Prostate gland (tissue), 2 donors: ENCODE measurements around the gene TNNT2. TPM values are rescaled to one million over a fixed set of nuclear protein-coding genes. Genes with fewer than 3 reads are reported as not detected.

Experiments
- DNase-seq: peaks from one replicate; pipeline ENCODE4 v3.0.0-alpha.2; 2019; ENCODE audit warnings: low spot score
- H3K27ac ChIP-seq, 2 donors: fragments of 200-600 bp; sonication (generic); 2 replicates each; pipeline ENCODE4 v1.5.1; 2017 to 2019
- H3K27me3 ChIP-seq: fragments of 200-600 bp; sonication (generic); replicated peaks from 2 replicates; pipeline ENCODE4 v1.5.1; 2019; ENCODE audit not compliant: insufficient read depth
- H3K36me3 ChIP-seq, 2 donors: fragments of 200-600 bp; sonication (generic); 1 replicate in 1 of 2; 2 replicates in 1 of 2; pipeline versions ENCODE4 v1.5.1 to v1.8.1; 2017 to 2019
- H3K4me1 ChIP-seq: fragments of 200-600 bp; sonication (generic); replicated peaks from 2 replicates; pipeline ENCODE4 v1.5.1; 2019
- H3K4me3 ChIP-seq, 2 donors: fragments of 200-600 bp; sonication (generic); 2 replicates each; pipeline ENCODE4 v1.5.1; 2017 to 2019
- H3K9me3 ChIP-seq: fragments of 200-600 bp; sonication (generic); 2 replicates; pipeline ENCODE4 v1.5.1; 2017
- POLR2A ChIP-seq: fragments of 450-650 bp; IDR thresholded peaks from one replicate; pipeline ENCODE4 v1.6.1; 2016; ENCODE audit warnings: antibody characterized with exemption, mild to moderate bottlenecking
- POLR2AphosphoS5 ChIP-seq: sonication (generic); formaldehyde crosslinking; IDR thresholded peaks from one replicate; pipeline ENCODE4 v1.6.1; 2017; ENCODE audit warnings: antibody characterized with exemption
- WGBS: methylation state at CpG from one replicate; pipeline ENCODE4 v1.1.5; 2018; 5-methylcytosine and 5-hydroxymethylcytosine counted together
- intact Hi-C: fragments of 100-400 bp; cut with DNase I; formaldehyde crosslinking; loops from one replicate; pipeline ENCODE4 v1.14.2; 2022
- total RNA-seq, 2 donors: library from RNA; depleted of rRNA; stranded (reverse); fragments of >200 nt; gene quantifications; one replicate each; pipeline ENCODE4 v1.1.0, GENCODE V29; 2016
- TF ChIP-seq, protein P1 (sequence below), 4 experiments: fragments of 200-600 bp in 2 of 4; fragments of 450-650 bp in 2 of 4; sonication (generic) in 2 of 4; IDR thresholded peaks; 1 replicate in 3 of 4; 2 replicates in 1 of 4; pipeline ENCODE4 v1.5.1; 2016 to 2019; ENCODE audit warnings: antibody characterized with exemption in 4 of 4, mild to moderate bottlenecking in 2 of 4, moderate library complexity in 2 of 4

TNNT2 gene
- total RNA-seq, 2 donors from 2014 or later, result 2.2 to 3.5 TPM

DNA sequence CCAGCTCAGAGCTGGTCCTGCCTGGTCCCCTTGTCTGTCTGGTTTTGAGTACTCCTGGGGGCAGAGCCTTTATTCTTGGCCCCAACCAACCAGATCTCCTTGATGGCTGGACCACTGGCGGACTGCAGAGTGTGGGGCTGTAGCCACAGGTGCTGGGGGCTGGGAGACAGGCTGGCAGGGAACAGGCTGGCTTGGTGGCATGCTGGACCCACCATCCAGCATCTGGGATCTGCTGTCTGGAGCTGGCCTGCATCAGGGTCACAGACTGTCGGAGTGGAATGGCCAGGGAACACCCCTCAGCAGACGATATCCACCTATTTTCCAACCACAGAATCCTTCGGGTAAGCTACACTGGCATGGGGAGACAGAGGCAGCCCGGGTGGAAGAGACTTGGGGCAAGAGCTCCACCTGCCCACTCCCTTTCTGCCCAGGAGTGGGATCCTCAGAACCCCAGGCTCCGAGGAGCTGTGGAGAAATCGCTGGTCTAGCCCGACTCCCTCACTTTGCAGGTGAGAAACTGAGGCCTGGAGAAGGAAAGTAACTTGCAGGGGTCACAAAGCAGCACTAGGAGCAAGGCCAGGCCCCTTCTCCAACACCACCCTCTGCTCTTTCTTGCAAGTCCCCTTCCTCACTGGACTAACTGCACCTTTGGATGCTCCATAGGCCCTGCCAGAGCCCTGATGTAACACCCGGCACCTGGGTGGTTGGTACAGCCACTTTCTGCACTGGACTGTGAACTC is 40.6 kb downstream of the TNNT2 start:
- Histone ChIP-seq H3K27ac (no peak overlapping the region), H3K36me3 (no peaks in the 10 kb centered on the region), H3K4me3 (no peak overlapping the region), H3K9me3 (no peaks in the 10 kb centered on the region), H3K27me3 (no peaks in the 10 kb centered on the region), H3K4me1 (no peaks in the 10 kb centered on the region)
- no peak for DNase-seq
- intact Hi-C loops, result no loop called here
- TF ChIP-seq, protein P1, sequence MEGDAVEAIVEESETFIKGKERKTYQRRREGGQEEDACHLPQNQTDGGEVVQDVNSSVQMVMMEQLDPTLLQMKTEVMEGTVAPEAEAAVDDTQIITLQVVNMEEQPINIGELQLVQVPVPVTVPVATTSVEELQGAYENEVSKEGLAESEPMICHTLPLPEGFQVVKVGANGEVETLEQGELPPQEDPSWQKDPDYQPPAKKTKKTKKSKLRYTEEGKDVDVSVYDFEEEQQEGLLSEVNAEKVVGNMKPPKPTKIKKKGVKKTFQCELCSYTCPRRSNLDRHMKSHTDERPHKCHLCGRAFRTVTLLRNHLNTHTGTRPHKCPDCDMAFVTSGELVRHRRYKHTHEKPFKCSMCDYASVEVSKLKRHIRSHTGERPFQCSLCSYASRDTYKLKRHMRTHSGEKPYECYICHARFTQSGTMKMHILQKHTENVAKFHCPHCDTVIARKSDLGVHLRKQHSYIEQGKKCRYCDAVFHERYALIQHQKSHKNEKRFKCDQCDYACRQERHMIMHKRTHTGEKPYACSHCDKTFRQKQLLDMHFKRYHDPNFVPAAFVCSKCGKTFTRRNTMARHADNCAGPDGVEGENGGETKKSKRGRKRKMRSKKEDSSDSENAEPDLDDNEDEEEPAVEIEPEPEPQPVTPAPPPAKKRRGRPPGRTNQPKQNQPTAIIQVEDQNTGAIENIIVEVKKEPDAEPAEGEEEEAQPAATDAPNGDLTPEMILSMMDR (IDR thresholded peaks at IDR 0.05), result no peak
- TF ChIP-seq POLR2A (no peak), POLR2AphosphoS5 (no peak)
- whole genome bisulfite sequencing, result 96% methylated on average over 9 of the region's 9 CpGs

GRCh38 chr1:201335901-201336300 is 41.6 kb downstream of the TNNT2 start:
- H3K4me3 ChIP-seq, result no peak overlapping the region
- no peaks in the 10 kb centered on the region for H3K4me1 ChIP-seq
- no peaks in the 10 kb centered on the region for H3K36me3 ChIP-seq
- WGBS, result 79% methylated on average over 3 of the region's 3 CpGs
- DNase-seq, result no peak
- no peaks in the 10 kb centered on the region for H3K9me3 ChIP-seq
- intact Hi-C loops, result no loop called here
- no peaks in the 10 kb centered on the region for H3K27me3 ChIP-seq
- TF ChIP-seq, protein P1 (IDR thresholded peaks at IDR 0.05), result no peak
- TF ChIP-seq POLR2AphosphoS5, result no peak
- TF ChIP-seq POLR2A, result no peak
- no peak overlapping the region for H3K27ac ChIP-seq

GRCh38 chr1:201335174-201335870 is 42.2 kb downstream of the TNNT2 start:
- TF ChIP-seq, protein P1 (IDR thresholded peaks at IDR 0.05), result no peak
- no peak for TF ChIP-seq POLR2AphosphoS5
- no peak for TF ChIP-seq POLR2A
- Histone ChIP-seq H3K4me1 (no peaks in the 10 kb centered on the region), H3K4me3 (no peak overlapping the region), H3K27me3 (no peaks in the 10 kb centered on the region), H3K36me3 (no peaks in the 10 kb centered on the region), H3K27ac (no peak overlapping the region), H3K9me3 (no peaks in the 10 kb centered on the region)
- no peak for DNase-seq
- WGBS, result 53% methylated on average over 10 of the region's 10 CpGs
- intact Hi-C loops, result no loop called here

GRCh38 chr1:201334325-201335173 is 42.9 kb downstream of the TNNT2 start:
- Histone ChIP-seq H3K27ac (no peak overlapping the region), H3K4me1 (no peaks in the 10 kb centered on the region), H3K27me3 (no peaks in the 10 kb centered on the region), H3K36me3 (no peaks in the 10 kb centered on the region), H3K9me3 (no peaks in the 10 kb centered on the region), H3K4me3 (no peak overlapping the region)
- DNase-seq, result no peak
- no peak for TF ChIP-seq POLR2AphosphoS5
- TF ChIP-seq, protein P1 (IDR thresholded peaks at IDR 0.05), result no peak
- TF ChIP-seq POLR2A, result no peak
- 51% methylated on average over 11 of the region's 11 CpGs for WGBS
- intact Hi-C loops, result no loop called here
